Transverse colon (tissue), 4 donors: ENCODE data around the gene TP53INP2.

ENCODE experiments used
- CTCF ChIP-seq, 5 experiments: fragments of 200-600 bp in 3 of 5; fragments of 450-650 bp in 2 of 5; sonication (generic) in 3 of 5; IDR thresholded peaks; 1 replicate in 2 of 5; 2 replicates in 3 of 5; pipeline ENCODE4 v1.5.1; 2016 to 2017; ENCODE audit warnings: antibody characterized with exemption in 5 of 5, inconsistent platforms in 3 of 5, mild to moderate bottlenecking in 2 of 5, moderate library complexity in 1 of 5
- POLR2AphosphoS5 ChIP-seq, 3 donors: sonication (generic); formaldehyde crosslinking; IDR thresholded peaks; one replicate each; pipeline ENCODE4 v1.6.1; 2016; ENCODE audit warnings: antibody characterized with exemption in 3 of 3

- no peak for TF ChIP-seq CTCF (IDR thresholded peaks at IDR 0.05)
- TF ChIP-seq POLR2AphosphoS5 (IDR thresholded peaks at IDR 0.05), result no peak
Observed at GRCh38 chr20:34675993-34676641, 28.0 kb upstream of the TP53INP2 start.
